GM18870 (cell line): ENCODE data around the gene IQGAP2.

Source experiments
- ATAC-seq: cut with Tn5 transposase; IDR thresholded peaks from one replicate; pipeline ENCODE4 v1.9.1; 2021; ENCODE audit warnings: moderate library complexity; ENCODE audit not compliant: unreplicated experiment

Gene IQGAP2

DNA sequence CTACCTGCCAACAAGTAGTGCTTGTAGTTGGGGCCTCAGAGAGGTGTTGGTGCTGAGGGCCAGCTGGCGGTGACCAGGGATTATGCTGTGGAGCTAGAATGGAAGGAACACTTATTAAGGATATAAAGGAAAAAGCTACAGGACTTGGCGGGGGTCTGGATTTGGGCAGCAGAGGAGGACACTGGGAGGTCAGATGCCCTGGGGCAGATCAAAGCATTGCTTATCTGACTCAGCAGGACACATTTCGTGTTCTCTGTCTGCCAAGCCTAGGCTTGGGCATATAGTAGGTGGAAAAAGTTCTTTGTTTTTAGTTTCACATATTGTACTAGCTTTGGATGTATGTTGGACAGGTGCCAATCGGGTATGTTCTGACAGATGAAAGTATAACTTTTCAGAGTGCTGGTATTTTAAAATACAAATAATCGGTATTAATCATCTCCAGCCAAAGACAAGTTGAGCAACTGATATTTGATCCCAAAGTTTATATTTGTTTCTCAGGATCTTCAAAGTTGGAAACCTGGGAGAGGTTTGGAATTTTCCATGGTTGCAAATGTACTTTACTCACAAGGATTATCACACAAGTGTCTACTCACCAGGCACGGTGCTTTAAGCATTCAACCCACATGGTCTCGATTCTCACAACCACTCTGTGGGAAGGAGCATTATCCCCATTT, 69.4 kb downstream of the IQGAP2 start:
- ATAC-seq: no peak

DNA sequence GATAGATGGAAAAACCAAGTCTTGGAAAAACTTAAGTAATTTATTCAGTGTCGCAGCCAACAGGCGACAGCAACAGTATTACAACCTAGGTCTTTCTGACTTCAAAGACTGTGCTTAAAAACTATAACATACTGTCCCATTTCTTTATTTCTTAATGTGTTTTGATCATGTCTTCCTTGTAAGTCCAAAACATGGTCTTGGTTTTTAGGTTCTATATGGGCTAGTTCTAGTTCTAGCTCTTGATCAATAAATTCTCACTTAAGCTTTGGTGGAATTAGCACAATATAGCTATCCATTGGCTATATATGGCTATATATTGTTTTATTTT, 69.9 kb downstream of the IQGAP2 start:
- ATAC-seq: no peak

DNA sequence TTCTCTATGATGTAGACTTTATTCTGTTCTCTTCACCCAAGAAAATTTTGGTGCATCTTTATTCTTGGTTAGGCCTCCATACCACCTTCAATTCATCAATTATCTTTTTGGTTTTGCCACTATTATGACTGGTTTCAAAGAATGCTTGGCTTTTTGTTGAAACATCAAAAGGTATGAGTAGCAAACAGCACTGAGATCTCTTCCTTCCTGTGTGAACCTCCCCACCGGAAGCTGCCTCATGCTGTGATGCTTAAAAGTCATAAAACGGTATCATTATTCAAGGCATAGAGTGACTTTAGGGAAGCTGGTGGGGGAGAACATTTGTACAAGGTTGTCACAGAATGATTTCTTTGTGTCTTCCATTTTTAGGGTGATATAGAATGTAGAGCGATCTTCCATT, 70.6 kb downstream of the IQGAP2 start:
- no peak for ATAC-seq

DNA sequence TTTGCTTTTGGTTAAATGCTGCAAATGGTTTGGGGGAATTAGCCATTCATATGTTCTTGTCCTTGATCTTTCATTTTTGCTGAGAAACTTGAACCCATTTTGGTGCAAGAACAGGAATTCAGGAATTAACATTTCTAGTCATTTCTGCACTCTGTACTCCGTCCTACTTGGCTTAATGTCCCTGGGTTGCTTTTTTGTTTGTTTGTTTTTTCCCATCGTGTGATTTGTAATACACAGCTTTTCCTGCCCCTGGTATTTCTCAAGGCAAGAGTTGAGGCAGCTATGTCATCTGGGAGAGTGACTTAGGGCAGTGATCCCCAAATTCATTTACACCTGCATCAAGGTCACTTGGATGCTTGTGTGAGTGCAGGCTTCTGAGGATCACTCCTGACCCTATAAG, 71.3 kb downstream of the IQGAP2 start:
- no peak for ATAC-seq

DNA sequence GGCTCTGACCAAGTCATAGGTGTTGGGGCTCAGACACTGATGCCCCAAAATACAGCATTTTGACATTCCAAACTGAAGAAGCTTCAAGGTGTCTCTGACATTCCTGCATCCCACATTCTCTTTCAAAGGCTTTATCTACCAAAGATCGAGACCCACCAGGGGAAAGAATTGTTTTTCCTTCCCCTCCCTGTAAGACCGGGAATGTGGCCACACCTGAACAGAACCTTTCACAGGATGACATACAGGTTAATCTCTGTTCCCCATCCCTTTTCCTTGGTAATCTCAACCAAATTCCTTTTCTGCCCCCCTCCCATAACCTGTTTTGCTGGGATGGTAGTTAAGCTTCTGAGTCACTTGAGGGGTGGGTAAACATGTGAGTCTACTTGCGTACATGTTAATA, 72.3 kb downstream of the IQGAP2 start:
- no peak for ATAC-seq

DNA sequence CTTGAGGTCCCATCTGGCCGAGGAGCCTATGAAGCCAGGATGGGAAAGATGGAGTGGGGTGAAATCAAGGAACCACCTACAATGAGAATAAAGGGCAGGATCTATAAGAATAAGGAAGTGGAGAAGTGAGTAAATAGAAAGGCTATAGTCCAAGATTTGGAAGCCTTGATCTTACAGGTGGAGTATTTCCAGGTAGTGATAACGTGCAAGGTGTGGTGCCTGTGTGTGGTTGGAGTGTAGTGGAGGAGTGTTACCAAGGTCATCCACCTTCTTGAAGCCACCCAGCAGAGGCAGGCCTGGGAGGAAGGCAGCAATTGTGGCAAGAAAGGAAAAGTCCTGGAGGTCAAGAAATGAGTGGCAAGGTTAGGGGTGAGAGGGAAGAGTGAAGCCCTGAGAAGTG, 72.9 kb downstream of the IQGAP2 start:
- ATAC-seq: no peak

DNA sequence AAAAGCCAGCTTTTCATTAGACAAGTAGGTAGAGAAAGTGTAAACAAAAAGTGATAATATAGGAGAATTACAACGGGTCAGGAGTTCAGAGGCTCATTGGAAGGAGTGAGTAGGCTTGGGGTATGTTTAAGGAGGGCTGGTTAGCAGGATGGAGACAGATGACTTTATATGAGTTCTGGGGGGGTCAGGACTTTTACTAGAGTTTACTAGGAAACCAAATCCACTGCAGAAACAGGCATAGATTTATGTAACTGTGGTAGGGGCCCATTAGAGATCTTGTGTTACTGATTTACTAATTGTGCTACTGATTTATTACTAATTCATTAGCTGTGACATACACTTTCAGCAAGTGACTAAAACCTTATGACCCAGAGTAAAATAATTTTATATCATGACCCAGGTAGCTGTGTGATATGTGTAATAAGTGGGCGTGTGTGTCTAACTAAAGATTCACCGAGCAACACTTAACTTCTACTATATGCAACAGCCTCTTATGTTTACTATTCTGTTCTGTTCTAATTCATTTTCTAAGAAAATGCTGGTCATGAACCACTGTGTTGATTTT, 73.5 kb downstream of the IQGAP2 start:
- no peak for ATAC-seq

DNA sequence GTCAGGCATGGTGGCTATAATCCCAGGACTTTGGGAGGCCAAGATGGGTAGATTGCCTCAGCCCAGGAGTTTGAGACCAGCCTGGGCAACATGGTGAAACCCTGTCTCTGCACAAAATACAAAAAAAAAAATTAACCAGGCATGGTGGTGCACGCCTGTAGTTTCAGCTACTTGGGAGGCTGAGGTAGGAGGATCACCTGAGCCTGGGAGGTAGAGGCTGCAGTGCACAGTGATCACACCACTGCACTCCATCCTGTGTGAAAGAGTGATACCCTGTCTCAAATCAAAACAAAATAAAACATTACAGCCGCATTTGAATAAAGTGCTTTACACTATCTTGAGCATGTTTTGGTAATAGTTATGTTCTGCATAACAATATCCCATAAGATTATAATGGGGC, 74.0 kb downstream of the IQGAP2 start:
- no peak for ATAC-seq

DNA sequence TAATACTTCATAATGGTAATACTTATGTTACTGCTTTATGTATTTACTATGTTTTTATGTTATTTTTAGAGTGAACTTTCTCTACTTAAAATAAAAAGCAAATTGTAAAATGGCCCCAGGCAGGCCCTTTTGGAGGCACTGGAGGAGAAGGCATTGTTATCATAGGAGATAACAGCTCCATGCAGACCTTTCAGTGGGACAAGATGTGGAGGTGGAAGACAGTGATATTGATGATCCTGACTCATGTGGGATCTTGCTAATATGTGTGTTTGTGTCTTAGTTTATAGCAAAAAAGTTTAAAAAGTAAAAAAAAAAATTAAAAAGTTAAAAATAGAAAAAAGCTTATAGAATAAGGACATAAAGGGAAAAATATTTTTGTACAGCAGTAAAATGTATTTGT, 74.5 kb downstream of the IQGAP2 start:
- no peak for ATAC-seq

DNA sequence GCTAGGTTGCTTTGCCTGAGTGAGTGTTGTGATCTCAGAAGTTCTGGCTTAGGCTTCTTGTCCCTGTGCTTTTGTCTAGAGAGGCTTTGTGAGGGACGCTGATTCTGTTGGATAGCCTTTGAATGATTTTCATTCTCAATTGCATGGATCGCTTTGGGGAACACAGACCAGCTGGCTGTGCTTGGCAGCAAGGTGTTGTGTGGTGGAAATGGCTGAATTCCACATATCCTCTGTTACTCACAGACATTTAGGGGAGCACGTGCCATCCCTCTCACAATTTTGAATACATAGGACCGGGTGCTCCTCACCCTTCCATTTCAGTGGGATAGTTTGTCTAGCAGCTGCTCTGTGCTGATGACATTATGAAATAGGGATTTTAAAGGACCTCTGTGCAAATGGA, 76.2 kb downstream of the IQGAP2 start:
- ATAC-seq: no peak

DNA sequence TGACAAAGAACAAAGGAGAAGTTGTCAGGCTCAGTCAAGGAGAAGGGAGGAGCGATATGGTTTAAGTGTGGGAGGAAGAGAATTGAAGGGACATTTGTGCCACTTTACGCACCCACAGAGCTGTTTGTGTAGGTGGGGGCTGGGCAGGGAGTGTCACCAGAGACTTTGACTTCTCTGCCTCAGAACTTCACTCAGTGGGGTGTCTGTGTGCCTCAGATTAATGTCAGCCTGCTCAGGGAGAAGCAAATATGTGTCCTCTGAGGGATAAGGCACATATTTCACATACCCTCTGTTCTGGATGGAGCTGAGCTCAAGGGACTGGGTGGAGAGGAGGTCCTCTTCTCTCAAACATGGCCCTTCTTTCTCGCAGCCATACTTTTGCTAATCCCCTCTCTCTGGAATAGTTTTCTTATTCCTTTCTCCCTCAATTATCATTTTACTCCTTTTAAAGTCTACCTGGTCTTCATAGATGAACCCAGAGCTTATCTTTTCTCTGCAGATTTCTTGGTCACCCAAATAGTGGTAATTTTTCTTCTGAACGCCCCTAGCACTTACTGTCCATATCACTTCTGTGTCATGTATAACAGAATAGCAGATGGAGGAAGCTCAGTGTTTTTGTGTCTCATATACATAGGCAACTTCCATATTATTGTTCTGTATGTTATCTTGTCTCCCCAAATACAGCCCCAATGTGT, 77.0 kb downstream of the IQGAP2 start:
- no peak for ATAC-seq

DNA sequence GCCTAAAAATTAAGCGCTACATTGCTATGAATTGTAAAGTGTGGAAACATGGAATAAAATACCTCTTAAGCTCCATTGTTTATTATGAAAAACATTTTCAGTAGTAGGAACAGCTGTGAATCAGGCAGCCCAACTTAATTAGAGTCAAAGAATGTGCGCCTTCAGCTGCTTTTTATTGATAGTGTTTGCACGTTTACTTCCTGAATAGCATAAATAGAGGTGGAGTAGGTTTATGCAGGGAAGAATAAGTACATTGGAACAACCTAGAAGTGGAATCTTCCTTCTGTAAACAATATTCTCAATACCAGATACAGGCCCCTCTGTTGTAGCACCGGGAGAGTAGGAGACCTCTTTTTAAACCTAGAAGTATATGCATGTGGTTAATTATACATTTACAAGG, 79.9 kb downstream of the IQGAP2 start:
- no peak for ATAC-seq

DNA sequence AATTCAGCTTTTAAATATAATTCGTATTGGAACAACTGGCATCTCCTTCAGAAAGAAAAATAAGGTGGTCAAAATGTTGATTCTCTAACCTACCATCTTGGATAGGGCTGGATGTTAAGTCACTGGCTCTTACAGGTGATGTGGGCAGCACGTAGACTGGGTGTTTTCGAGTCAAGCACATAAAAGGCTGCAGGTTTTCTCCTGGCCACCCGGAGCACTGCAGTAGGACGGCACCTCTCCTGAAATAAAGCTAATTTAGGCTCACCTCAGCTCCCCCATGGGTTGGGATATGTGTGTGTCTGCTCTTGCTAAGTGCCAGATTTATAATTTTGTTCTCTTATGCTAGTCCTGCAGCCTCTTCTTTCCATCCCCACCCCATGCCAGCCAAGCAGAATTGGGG, 80.3 kb downstream of the IQGAP2 start:
- no peak for ATAC-seq

DNA sequence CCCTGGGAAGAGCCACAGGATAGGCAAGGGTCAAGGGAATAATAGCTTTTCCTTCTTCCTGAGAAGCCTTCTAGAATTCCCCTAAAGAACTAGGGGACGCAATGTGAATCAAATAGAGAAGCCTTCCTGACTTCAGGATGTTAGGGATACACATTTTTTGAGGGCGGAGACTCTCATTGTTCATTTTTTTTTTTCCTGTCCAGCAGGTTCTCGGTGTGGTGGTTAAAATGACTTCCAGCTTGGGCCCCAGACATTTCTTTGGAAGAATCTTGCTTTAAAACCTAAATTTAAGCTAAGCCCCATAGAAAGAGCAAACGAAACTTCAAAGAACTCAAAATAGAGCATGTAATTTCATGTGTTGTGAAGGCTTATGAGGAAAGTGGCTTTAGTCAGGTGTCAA, 80.8 kb downstream of the IQGAP2 start:
- ATAC-seq: no peak

DNA sequence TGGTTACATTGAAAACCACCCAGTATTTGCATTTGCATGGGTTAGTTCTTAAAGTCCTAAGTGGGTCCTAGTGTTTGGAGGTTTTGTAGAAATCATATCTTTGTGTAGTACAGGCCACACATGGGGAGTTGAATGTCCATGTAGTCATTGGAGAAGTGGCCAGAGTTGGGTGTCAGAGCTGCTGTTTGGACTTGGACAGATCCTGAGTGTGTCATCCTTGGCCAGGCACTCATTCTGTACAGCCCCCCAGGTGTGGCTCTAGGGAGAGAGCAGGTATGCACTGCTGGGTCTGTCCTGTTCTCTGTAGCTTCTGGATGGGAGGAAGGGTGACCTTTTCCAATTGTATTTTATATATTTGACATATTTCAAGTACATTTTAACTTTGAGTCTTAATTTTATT, 82.4 kb downstream of the IQGAP2 start:
- no peak for ATAC-seq

DNA sequence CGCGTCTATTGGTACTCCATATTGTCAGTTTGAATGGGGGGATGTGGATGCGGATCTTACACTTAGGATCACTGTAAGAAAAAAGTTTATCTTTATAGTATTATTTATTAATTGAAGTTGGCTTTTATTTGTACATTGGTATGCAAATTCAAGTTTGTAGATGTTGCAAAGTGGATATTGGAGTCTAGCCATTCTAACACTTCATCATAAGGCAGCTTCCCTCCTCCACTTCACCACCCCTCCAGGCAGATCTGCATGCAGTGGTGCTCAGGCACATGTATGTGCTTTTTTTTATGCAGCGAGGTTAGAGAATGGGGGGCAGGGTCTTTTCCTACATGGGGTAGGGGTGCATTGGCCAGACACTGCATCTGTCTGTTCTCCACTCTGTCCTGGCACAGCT, 84.3 kb downstream of the IQGAP2 start:
- no peak for ATAC-seq

DNA sequence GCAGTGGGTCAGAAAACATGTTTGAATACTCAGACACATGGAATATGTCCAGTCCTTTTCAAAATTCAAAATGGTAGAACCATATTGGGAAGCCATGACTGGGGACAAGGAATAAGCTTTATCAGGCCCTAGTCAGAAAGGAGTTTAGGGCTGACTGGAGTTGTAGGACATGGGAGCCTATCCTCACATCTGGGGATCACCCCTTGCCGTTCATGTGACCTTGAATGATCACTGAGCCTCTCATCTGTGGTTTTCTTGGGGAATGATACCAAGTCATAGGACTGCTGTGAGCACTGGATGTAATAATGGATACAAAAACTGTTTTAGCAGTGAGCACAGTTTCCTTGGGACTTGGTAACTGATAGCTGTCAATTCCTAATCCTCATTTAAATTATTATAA, 84.7 kb downstream of the IQGAP2 start:
- ATAC-seq: no peak

DNA sequence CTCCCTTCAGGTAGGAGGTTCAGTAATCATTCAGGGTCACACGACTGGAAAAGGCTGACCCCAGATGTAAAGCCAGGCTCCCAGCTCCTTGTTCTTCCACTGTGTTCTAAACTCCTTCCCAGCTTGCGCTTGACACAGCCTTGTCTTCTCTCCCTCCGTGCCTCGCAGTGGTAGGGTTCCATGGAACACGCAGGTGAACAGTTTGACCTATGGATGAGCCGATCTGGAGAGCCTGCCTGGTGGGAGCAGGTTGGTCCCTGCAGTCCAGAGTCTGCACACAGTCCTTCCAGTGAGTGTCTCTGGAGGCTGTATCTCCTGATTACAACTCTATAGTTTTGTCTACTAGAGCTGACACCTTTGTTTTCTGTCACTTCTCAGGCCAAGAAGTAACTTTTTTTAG, 85.9 kb downstream of the IQGAP2 start:
- no peak for ATAC-seq

DNA sequence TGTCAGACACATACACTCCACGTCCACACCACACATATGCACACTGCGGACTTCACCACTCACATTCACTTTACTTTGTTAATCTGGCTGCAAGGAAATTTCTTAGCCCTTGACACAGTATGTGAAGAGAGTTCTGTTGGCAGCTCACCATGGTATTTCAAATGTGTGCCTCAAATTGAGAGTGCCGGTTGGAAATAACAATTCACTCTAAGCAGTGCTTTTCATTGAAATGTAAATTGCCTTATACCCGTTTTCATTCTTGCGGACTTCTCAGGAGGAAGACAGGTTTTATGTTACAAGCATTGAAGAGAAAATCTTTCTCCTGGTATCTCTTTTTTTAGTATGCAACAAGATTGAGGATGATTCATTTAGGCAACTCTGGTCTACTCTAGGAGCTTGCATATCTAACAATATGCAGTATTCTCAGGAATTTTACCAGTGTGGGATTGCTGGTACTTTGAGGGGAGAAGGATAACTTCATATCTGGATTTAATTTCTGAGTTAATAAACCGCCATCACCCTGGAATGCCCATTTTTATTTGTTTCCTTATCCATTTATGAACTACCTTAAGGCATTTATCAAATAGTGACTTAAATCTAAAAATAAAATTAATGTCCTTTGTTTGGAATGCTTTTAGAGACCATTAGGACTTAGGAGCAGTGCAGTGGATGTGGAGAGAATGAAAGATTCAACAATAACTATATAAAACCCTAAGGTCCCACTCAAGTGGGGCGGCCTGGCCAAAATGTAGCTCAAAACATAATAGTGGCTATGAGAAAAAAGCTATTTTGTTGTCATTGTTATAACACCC, 87.0 kb downstream of the IQGAP2 start:
- no peak for ATAC-seq

DNA sequence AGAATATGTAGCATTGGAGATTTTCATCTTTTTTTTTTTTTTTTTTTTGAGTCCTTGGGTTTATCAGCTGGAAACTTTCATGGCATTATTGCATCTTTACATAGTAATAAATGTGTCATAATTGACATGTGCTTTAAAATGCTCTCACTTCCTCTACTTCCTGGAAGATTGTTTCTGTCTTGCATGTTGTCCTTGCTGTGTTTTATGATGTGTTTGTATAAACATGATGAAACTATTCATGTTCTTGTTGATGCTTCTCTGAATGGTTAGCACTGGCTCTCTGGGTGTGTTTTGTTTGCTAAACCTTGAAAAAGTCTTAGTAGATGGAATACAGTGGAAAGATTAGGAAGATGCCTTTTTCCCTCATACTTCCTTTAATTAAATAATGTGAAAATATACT, 87.9 kb downstream of the IQGAP2 start:
- no peak for ATAC-seq

DNA sequence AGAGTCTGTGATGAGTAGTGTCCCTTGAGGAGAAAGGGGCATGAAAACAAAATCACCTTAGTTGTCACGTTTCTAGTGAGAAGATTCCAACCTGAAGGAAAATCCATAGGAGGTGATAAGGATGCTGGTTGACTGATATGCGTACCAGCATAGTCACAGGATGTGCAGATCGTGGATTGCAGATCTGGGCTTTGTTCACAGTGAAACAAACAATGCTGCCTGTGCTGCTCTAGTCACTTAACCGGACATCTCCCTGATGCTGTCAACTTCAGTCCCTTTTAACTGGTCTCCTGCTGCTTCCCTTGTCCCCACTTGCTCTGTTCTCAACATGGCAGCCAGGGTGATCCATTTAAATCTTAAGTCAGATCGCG, 89.7 kb downstream of the IQGAP2 start:
- ATAC-seq: no peak

DNA sequence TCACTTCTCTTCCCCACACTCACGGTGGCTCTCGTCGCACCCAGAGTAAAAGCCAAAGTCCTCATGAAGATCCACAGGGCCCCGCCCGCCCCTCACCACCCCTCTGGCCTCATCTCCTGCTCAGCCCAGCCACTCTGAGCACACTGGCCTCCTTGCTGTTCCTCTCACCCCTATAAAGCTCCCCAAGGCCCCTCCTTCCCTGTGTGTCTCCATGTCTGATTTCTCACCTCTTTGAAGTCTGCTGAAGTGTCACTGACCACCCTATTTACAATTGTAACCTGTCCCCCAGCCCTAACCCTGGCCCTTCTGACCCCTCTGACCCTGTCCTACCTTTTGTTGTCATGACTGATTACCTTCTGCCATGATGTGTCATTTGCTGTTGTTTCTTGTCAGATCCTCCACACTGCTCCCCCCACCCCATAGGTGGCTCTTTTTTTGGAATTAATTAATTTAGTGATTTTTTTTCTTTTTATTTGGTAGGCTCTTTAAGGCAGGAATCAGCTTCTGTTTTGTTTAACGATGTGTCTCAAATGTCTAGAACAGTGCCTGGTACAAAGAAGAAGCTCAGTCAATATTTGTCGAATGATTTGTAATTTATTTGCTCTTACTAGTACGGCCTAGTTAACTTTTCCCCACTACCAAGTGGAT, 90.2 kb downstream of the IQGAP2 start:
- ATAC-seq: no peak
